ENCODE measurements around the gene PPP2R5E.

- TF ChIP-seq GLIS3 (CRISPR knock-in tag; IDR thresholded peaks at IDR 0.05) (no peak), CREB5 (CRISPR knock-in tag; IDR thresholded peaks at IDR 0.05; ENCODE audit: low read depth) (no peak), RARB (CRISPR knock-in tag; IDR thresholded peaks at IDR 0.05) (no peak), ZNF70 (CRISPR knock-in tag; IDR thresholded peaks at IDR 0.05) (no peak), BACH2 (CRISPR knock-in tag; IDR thresholded peaks at IDR 0.05; ENCODE audit: borderline replicate concordance) (no peak), ZFP30 (CRISPR knock-in tag; IDR thresholded peaks at IDR 0.05) (no peak), PPARA (CRISPR knock-in tag; IDR thresholded peaks at IDR 0.05; ENCODE audit: borderline replicate concordance) (no peak)
These were observed 68.3 kb downstream of the PPP2R5E start for GRCh38 chr14:63474844-63475243.
